Ovary (tissue), 9 donors: ENCODE data around the gene EIF4E1B. TPM values are rescaled to one million over a fixed set of nuclear protein-coding genes. Genes with fewer than 3 reads are reported as not detected.
A peak's percentile ranks its signal among the peaks of the same experiment; 100 is the strongest.
"Not testable (repeated sequence)": the region's sequence is repeated elsewhere in the genome, so short reads cannot be mapped to it uniquely, and the experiment has no call there.

Experiments used
- DNase-seq, 5 donors: peaks; one replicate each; pipeline ENCODE4 v3.0.0-alpha.2; 2019 to 2020
- H3K27ac ChIP-seq, 2 donors: fragments of 200-600 bp; one replicate each; pipeline versions ENCODE4 v1.5.1 to v1.8.0; 2019 to 2022
- H3K27me3 ChIP-seq: fragments of 200-600 bp; one replicate; pipeline ENCODE4 v1.8.0; 2022
- H3K36me3 ChIP-seq: fragments of 200-600 bp; sonication (generic); one replicate; pipeline ENCODE4 v1.5.1; 2019
- H3K4me1 ChIP-seq: one replicate; pipeline ENCODE4 v1.8.1; 2013; ENCODE audit warnings: mild to moderate bottlenecking, moderate library complexity; ENCODE audit not compliant: insufficient read depth
- H3K4me3 ChIP-seq: fragments of 200-600 bp; sonication (generic); one replicate; pipeline ENCODE4 v1.5.1; 2017
- H3K9me3 ChIP-seq, 2 donors: fragments of 200-600 bp in 1 of 2; sonication (generic) in 1 of 2; one replicate each; pipeline versions ENCODE4 v1.5.1 to v1.8.1; 2013 to 2019; ENCODE audit warnings: mild to moderate bottlenecking in 1 of 2, moderate library complexity in 1 of 2
- CTCF ChIP-seq, 3 donors: fragments of 450-650 bp in 2 of 3; fragments of 200-600 bp in 1 of 3; IDR thresholded peaks; one replicate each; pipeline versions ENCODE4 v1.5.1 to v1.8.0; 2016 to 2022; ENCODE audit warnings: antibody characterized with exemption in 3 of 3, mild to moderate bottlenecking in 1 of 3
- EP300 ChIP-seq: sonication (generic); formaldehyde crosslinking; IDR thresholded peaks from one replicate; pipeline ENCODE4 v1.6.1; 2017; ENCODE audit warnings: antibody characterized with exemption
- POLR2A ChIP-seq: fragments of 450-650 bp; IDR thresholded peaks from one replicate; pipeline ENCODE4 v1.6.1; 2017; ENCODE audit warnings: antibody characterized with exemption, mild to moderate bottlenecking, moderate library complexity
- WGBS, 3 donors: extraction: QIAGEN DNeasy Blood & Tissue Kit in 1 of 3; methylation state at CpG; one replicate each; pipeline versions ENCODE4 v1.1.5 to v1.1.7; 2013 to 2017; 5-methylcytosine and 5-hydroxymethylcytosine counted together
- intact Hi-C, 4 donors: fragments of 100-400 bp; cut with DNase I; formaldehyde crosslinking; loops; one replicate each; pipeline versions ENCODE4 v1.11.0 to v1.15.1; 2022 to 2023
- polyA plus RNA-seq, 2 donors: library from polyadenylated mRNA; stranded (reverse); fragments of 200-250 nt in 1 of 2; fragments of 350-450 nt in 1 of 2; fragmentation: Illumina TruSeq in 1 of 2; extraction: RNeasy Lipid Tissue Mini Kit (QIAGEN cat#74804) in 1 of 2; gene quantifications; one replicate each; pipeline ENCODE4 v1.2.3, GENCODE V29; 2013 to 2014
- total RNA-seq, 7 donors: library from RNA; depleted of rRNA in 2 of 7; stranded (reverse); fragments of >200 nt in 2 of 7; fragmentation: NEBNext Ultra II Directional in 3 of 7; extraction: Animal tissue kit (Norgen Biotek cat#: 25700) in 3 of 7; gene quantifications; one replicate each; pipeline versions ENCODE4 v1.1.0 to v1.2.4, GENCODE V29; 2016 to 2023
- donor health status: DM: no; HTN: no; CAD: no; lungs with moderate emphysema.
- donor health status: DM: no; HTN: no; CAD: no.
- donor health status: Bipolar disorder and iron deficiency.
- donor health status: DM: yes; HTN: yes; CAD: no.
- donor health status: DM: no; HTN: no; CAD: no.
- donor health status: DM: yes; HTN: yes; CAD: no.

EIF4E1B gene
- total and polyA plus RNA-seq, 9 donors: 0.61 TPM; not detected in 8

DNA sequence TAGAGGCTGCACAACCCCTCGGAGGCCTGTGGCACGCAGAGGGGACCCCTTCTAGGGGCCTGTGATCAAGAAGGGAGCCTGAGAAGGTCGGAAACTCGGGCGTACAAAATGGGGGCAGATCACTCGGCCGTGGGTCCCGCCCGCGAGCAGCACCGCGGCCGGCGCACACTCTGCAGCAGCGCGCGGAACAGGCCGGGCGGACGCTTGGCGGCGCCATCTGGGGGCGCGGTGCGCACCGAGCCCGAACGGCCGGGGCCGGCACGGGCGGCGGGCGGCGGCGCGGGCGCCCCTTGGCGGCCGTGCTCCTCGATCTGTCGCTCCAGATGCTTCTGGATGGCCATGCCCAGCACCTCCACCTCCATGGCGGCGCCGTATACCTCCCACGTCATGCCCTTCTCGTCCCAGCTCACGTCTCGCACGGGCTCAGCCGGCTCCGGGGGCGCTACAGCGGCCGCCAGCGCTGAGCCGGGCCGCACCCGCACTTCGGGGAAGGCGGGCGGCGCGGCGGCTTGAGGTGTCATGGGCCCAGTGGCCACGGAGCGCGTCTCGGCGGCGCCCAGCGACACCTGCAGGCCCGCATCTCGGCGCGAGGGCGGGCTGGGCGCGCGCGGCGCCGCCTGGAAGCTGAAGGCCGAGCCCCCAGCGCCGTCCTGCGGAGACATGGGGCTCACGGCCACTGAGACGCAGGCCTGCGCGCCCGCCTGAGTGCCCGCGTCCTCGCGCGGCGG is 33.6 kb upstream of the EIF4E1B start:
- Histone ChIP-seq H3K27ac (no peak overlapping the region), H3K9me3 (no peaks in the 10 kb centered on the region), H3K27me3 (no peaks in the 10 kb centered on the region), H3K4me3 (peak overlapping the region; percentile 16), H3K36me3 (no peaks in the 10 kb centered on the region), H3K4me1 (no peaks in the 10 kb centered on the region)
- peak in 4 of 5 donors; percentile 15 to 56 (median 39) for DNase-seq
- 1 to 8% (median 2%) methylated on average over 67 to 98 of the region's 98 CpGs for WGBS, 3 donors
- TF ChIP-seq EP300 (no peak), POLR2A (no peak), CTCF (IDR thresholded peaks at IDR 0.05) (peak in 1 of 3 donors; percentile 25)
- intact Hi-C loops: no loop called here

DNA sequence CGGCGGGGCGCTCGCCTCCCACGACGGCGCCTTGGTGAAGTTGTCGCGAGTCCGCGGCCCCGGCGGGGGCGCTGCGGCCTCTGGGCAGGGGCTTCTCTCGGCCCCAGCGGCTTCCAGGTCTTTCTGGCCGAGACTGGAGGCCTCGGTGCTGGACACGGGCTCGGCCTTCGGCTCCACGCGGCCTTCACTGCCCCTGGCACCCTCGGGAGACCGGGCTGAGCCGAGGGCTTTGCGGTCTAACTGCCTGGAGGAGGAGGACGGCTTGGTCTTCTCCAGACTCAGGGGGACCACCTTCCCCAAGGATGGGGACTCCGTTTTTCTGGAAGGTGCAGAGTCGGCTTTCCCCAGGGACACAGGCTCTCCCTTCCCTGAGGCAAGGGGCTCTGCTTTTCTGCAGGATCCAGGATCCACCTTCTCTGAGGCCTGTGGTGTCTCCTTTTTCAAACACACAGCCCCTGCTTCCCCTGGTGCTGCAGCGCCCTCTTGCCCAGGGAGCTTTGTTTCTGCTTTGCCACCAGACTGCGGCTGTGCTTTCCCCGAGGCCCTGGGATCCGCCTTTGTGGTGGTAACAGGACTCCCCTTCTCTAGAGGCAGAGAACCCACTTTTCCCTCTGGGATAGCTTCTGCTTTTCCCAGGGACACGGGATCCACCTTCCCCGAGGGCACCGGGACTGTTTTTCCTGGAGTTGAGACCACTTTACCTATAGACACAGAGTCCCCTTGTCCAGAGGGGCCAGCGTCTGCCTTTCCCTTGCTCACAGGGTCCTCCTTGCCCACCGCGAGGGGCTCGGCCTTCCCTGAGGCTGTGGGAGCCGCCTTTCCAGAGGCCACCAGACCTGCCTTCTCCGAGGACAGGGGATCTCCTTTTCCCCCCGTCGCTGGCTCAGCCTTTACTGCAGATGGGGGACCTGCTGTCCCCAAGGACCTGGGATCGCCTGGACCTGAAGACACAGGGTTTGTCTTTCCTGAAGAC is 32.8 kb upstream of the EIF4E1B start:
- no peak for DNase-seq
- Histone ChIP-seq H3K9me3 (no peaks in the 10 kb centered on the region), H3K4me3 (no peak overlapping the region), H3K27me3 (no peaks in the 10 kb centered on the region), H3K4me1 (no peaks in the 10 kb centered on the region), H3K27ac (no peak overlapping the region), H3K36me3 (no peaks in the 10 kb centered on the region)
- intact Hi-C loops: no loop called here
- TF ChIP-seq EP300 (no peak), CTCF (IDR thresholded peaks at IDR 0.05) (no peak), POLR2A (no peak)
- WGBS, 3 donors: 49 to 73% (median 64%) methylated on average over 36 to 47 of the region's 47 CpGs

DNA sequence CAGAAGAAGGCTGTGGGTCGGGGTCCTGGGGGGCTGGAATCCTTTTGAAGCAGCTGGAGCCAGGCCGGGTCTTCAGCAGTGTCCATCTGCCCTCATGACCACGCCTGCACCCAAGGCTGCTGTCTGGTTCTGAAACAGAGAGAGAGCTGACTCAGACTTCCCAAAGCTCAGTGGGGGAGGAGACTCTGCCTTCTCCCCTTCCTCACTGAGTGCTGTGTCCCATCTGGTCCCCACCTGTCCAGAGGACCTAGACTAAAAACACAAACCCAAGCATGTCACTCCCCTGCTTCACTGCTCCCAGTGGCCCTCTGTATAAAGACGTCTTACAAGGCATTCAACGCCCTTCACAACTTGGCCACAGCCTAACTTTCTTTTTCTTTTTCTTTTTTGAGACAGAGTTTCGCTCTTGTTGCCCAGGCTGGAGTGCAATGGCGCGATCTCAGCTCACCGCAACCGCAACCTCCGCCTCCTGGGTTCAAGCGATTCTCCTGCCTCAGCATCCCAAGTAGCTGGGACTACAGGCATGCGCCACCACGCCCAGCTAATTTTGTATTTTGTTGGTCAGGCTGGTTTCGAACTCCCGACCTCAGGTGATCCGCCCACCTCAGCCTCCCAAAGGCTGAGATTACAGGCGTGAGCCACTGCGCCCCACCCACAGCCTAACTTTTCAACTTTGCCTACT is 30.6 kb upstream of the EIF4E1B start:
- DNase-seq, intact Hi-C loops, H3K27ac ChIP-seq, H3K36me3 ChIP-seq, H3K27me3 ChIP-seq, H3K4me3 ChIP-seq, H3K4me1 ChIP-seq, H3K9me3 ChIP-seq: not testable (repeated sequence)
- 87 to 90% (median 90%) methylated on average over 18 to 19 of the region's 19 CpGs for WGBS, 3 donors

DNA sequence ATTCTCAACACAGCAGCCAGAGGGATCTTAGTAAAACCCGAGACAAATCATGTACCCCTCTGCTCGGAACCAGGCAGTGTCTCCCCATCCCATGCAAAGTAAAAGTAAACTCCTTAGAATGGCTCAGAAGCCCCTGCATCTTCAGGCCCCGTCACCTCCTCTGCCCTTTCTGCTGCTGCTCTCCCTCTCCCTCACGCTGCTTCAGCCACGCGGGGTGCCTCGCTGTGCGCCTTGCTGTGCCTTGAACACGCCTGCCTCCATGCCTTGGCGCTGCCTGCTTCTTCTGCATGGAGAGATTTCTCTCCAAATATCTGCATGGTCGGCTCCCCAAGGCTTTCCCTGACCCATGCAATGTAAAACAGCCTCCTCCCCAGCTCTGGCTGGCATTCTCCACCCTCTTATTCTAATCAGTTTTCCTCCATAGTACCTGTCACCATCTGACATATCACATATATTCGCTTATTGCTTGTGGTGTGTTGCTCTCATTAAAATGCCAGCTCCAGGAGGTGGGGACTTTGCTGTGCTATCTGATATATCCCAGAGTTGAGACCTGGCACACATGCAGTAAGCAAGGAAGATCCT is 28.5 kb upstream of the EIF4E1B start:
- intact Hi-C loops: no loop called here
- no peaks in the 10 kb centered on the region for H3K27me3 ChIP-seq
- 63 to 74% (median 73%) methylated on average over 12 of the region's 12 CpGs for WGBS, 3 donors
- no peak for DNase-seq
- no peak overlapping the region for H3K27ac ChIP-seq
- H3K4me3 ChIP-seq: no peak overlapping the region
- no peak for TF ChIP-seq POLR2A
- no peak for TF ChIP-seq CTCF (IDR thresholded peaks at IDR 0.05)
- no peak for TF ChIP-seq EP300
- H3K36me3 ChIP-seq: no peaks in the 10 kb centered on the region
- H3K4me1 ChIP-seq: no peaks in the 10 kb centered on the region
- no peaks in the 10 kb centered on the region for H3K9me3 ChIP-seq
